ENCODE results near the gene NLRP1. TPM values are rescaled to one million over a fixed set of nuclear protein-coding genes. Genes with fewer than 3 reads are reported as not detected.

Gene NLRP1
- total RNA-seq, 1 donor, result 55.4 TPM

GRCh38 chr17:5571281-5571680 is 13.0 kb downstream of the NLRP1 start:
- no peak overlapping the region for H3K4me3 ChIP-seq (ENCODE audit: low read depth, low read length)
- no peak for TF ChIP-seq CTCF (IDR thresholded peaks at IDR 0.05; ENCODE audit: insufficient read depth, low read length)
- peak; percentile 38 for DNase-seq (ENCODE audit: low read depth)

- H3K4me3 ChIP-seq (ENCODE audit: low read depth, low read length), result no peak overlapping the region
- no peak for DNase-seq (ENCODE audit: low read depth)
- no peak for TF ChIP-seq CTCF (IDR thresholded peaks at IDR 0.05; ENCODE audit: insufficient read depth, low read length)
These were observed 18.5 kb downstream of the NLRP1 start for GRCh38 chr17:5565808-5566207.

GRCh38 chr17:5563456-5563855 is 20.9 kb downstream of the NLRP1 start:
- no peak overlapping the region for H3K4me3 ChIP-seq (ENCODE audit: low read depth, low read length)
- TF ChIP-seq CTCF (IDR thresholded peaks at IDR 0.05; ENCODE audit: insufficient read depth, low read length), result no peak
- DNase-seq (ENCODE audit: low read depth), result peak; percentile 63

GRCh38 chr17:5562661-5563360 is 21.5 kb downstream of the NLRP1 start:
- no peak for TF ChIP-seq CTCF (IDR thresholded peaks at IDR 0.05; ENCODE audit: insufficient read depth, low read length)
- H3K4me3 ChIP-seq (ENCODE audit: low read depth, low read length), result no peak overlapping the region
- no peak for DNase-seq (ENCODE audit: low read depth)

- DNase-seq (ENCODE audit: low read depth), result no peak
- TF ChIP-seq CTCF (IDR thresholded peaks at IDR 0.05; ENCODE audit: insufficient read depth, low read length), result no peak
- no peak overlapping the region for H3K4me3 ChIP-seq (ENCODE audit: low read depth, low read length)
These were observed 22.4 kb downstream of the NLRP1 start for GRCh38 chr17:5561736-5562571.

- TF ChIP-seq CTCF (IDR thresholded peaks at IDR 0.05; ENCODE audit: insufficient read depth, low read length), result no peak
- H3K4me3 ChIP-seq (ENCODE audit: low read depth, low read length), result no peak overlapping the region
- no peak for DNase-seq (ENCODE audit: low read depth)
These were observed 23.8 kb downstream of the NLRP1 start for GRCh38 chr17:5560361-5560988.

All from fibroblast of the aortic adventitia (primary cell).